ENCODE measurements around the gene SEPTIN11.

GRCh38 chr4:76952071-76952470 is 2.5 kb downstream of the SEPTIN11 start:
- TF ChIP-seq CTCF (IDR thresholded peaks at IDR 0.05; ENCODE audit: insufficient read depth, low read length, poor library complexity, severe bottlenecking) = no peak
- no peak for TF ChIP-seq EZH2phosphoT487 (conservative IDR thresholded peaks at IDR 0.05; ENCODE audit: low read length)
